Psoas muscle (tissue), 8 donors: ENCODE data around the gene NANOGP8. TPM values are rescaled to one million over a fixed set of nuclear protein-coding genes. Genes with fewer than 3 reads are reported as not detected.

ENCODE experiments used
- ATAC-seq, 4 donors: fragments of 200-7000 bp; cut with Tn5 transposase; one replicate each; pipeline ENCODE4 v1.9.1; 2020; ENCODE audit warnings: moderate library complexity in 3 of 4, mild to moderate bottlenecking in 2 of 4
- DNase-seq, 2 donors: peaks; one replicate each; pipeline ENCODE4 v3.0.0-alpha.2; 2020
- H3K27ac ChIP-seq: fragments of 200-600 bp; one replicate; pipeline ENCODE4 v1.8.0; 2022
- H3K27me3 ChIP-seq, 3 donors: fragments of 200-600 bp in 1 of 3; one replicate each; pipeline versions ENCODE4 v1.6.1 to v1.8.0; 2013 to 2022; ENCODE audit warnings: low read length in 2 of 3, mild to moderate bottlenecking in 2 of 3, moderate library complexity in 1 of 3; ENCODE audit not compliant: insufficient read depth in 3 of 3
- H3K36me3 ChIP-seq, 2 donors: fragments of 200-600 bp in 1 of 2; one replicate each; pipeline versions ENCODE4 v1.6.1 to v1.8.0; 2013 to 2022; ENCODE audit warnings: low read depth in 1 of 2, mild to moderate bottlenecking in 1 of 2, moderate library complexity in 1 of 2; ENCODE audit not compliant: insufficient read depth in 1 of 2
- H3K4me1 ChIP-seq: fragments of 200-600 bp; one replicate; pipeline ENCODE4 v1.8.0; 2022
- H3K4me3 ChIP-seq: fragments of 200-600 bp; one replicate; pipeline ENCODE4 v1.8.0; 2022; ENCODE audit warnings: mild to moderate bottlenecking
- H3K9me3 ChIP-seq: fragments of 200-600 bp; one replicate; pipeline ENCODE4 v1.8.0; 2022
- CTCF ChIP-seq: fragments of 200-600 bp; IDR thresholded peaks from one replicate; pipeline ENCODE4 v1.8.0; 2022; ENCODE audit warnings: antibody characterized with exemption
- WGBS, 3 donors: extraction: QIAGEN DNeasy Blood & Tissue Kit; methylation state at CpG; one replicate each; pipeline versions ENCODE4 v1.1.6 to v1.1.7; 2013; 5-methylcytosine and 5-hydroxymethylcytosine counted together
- intact Hi-C, 2 donors: fragments of 100-400 bp; cut with DNase I; formaldehyde crosslinking; loops; one replicate each; pipeline versions ENCODE4 v1.11.0 to v1.14.2; 2022
- polyA plus RNA-seq, 3 donors: library from polyadenylated mRNA; stranded (reverse); fragments of 200-250 nt; gene quantifications; one replicate each; pipeline ENCODE4 v1.2.3, GENCODE V29; 2013
- total RNA-seq, 4 donors: library from RNA; stranded (reverse); fragmentation: NEBNext Ultra II Directional in 2 of 4; extraction: Animal tissue kit (Norgen Biotek cat#: 25700) in 2 of 4; gene quantifications; one replicate each; pipeline versions ENCODE4 v1.2.1 to v1.2.4, GENCODE V29; 2021 to 2023
- donor health status: healthy with polysubstance abuse.
- donor health status: DM: no; HTN: no; CAD: no; lungs with moderate emphysema.
- donor health status: Bipolar disorder and iron deficiency.
- donor health status: healthy.
- donor health status: DM: yes; HTN: yes; CAD: no.
- donor health status: DM: no; HTN: no; CAD: no.
- donor health status: DM: no; HTN: no; CAD: no.
- donor health status: DM: yes; HTN: yes; CAD: no.

Gene NANOGP8
- total and polyA plus RNA-seq, 7 donors: 0.07 to 0.27 TPM; not detected in 5

DNA sequence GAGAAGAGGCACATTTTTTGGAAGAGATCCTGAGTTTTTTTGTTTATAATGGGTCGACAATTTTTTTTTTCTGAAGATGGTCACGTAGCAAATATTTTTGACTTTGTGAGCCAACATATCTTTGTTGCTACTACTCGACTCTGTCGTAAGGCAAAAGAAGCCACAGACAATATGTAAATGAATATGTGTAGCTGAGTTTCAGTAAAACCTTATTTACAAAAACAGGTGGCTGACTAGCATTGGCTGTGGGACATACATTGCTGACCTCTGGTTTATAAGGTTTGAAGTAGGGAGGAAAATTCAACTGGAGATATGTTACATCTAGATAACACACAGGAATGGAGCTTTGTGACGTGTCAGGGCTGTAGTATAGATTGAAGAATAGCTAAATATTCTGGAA is 22.5 kb upstream of the NANOGP8 start:
- Histone ChIP-seq H3K4me3 (no peak overlapping the region), H3K9me3 (no peaks in the 10 kb centered on the region), H3K4me1 (no peaks in the 10 kb centered on the region), H3K27ac (no peak overlapping the region), H3K36me3 (no peaks in the 10 kb centered on the region), H3K27me3 (no peaks in the 10 kb centered on the region)
- TF ChIP-seq CTCF: no peak
- DNase-seq (no peak), ATAC-seq (no peak)
- intact Hi-C loops: no loop called here
- WGBS, 3 donors: 82 to 92% (median 87%) methylated on average over 5 of the region's 5 CpGs

DNA sequence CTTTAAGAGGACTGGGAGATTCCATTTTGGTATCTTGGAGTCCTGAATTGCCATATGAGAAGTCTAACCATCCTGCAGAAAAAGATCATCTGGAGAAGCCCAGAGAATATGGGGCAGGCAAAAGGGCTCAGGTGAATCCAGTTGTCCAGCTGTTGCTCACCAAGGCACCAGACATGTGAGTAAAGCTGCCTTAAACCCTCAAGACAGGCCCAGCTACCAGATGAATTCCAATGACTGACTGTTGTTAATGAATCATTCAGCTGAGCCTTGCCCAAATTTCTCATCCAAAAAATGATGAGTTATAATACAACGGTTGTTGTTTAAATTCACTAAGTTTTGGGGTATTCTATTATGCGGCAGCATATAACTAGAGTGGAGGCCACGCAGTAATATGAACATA is 22.0 kb upstream of the NANOGP8 start:
- 93 to 97% (median 93%) methylated on average over 3 of the region's 3 CpGs for WGBS, 3 donors
- H3K27me3 ChIP-seq: no peaks in the 10 kb centered on the region
- no peaks in the 10 kb centered on the region for H3K9me3 ChIP-seq
- no peak for TF ChIP-seq CTCF
- no peaks in the 10 kb centered on the region for H3K4me1 ChIP-seq
- no peak overlapping the region for H3K27ac ChIP-seq
- no peak overlapping the region for H3K4me3 ChIP-seq
- DNase-seq (no peak), ATAC-seq (no peak)
- H3K36me3 ChIP-seq: no peaks in the 10 kb centered on the region
- intact Hi-C loops: no loop called here

- intact Hi-C loops: no loop called here
- WGBS, 3 donors: 63 to 69% (median 67%) methylated on average over 3 of the region's 3 CpGs
- DNase-seq: no peak
- no peak for TF ChIP-seq CTCF
- H3K27me3 ChIP-seq: no peaks in the 10 kb centered on the region
- H3K9me3 ChIP-seq: no peaks in the 10 kb centered on the region
- no peak overlapping the region for H3K27ac ChIP-seq
- H3K4me1 ChIP-seq: no peaks in the 10 kb centered on the region
- no peaks in the 10 kb centered on the region for H3K36me3 ChIP-seq
- ATAC-seq: no peak
- H3K4me3 ChIP-seq: no peak overlapping the region
Measured at GRCh38 chr15:35104526-35105147, 19.5 kb upstream of the NANOGP8 start.

DNA sequence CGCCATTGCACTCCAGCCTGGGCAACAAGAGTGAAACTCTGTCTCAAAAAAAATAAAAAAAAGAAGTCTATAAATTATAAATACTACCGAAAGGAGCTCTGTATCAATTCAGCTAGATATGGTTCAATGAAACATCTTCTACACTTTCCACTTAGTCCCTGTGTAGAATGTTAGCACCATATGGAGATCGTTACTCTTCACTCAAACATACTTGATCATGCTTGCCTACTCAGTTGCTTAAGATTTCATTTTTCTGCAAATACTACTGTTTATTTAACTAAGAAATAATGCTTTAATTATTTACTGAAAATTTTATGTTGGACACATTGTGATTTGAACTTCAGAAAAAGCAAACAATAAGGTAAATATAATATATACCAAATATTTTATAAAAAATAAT is 17.1 kb upstream of the NANOGP8 start:
- no peaks in the 10 kb centered on the region for H3K4me1 ChIP-seq
- 87 to 89% (median 88%) methylated on average over 3 of the region's 3 CpGs for WGBS, 3 donors
- H3K9me3 ChIP-seq: no peaks in the 10 kb centered on the region
- no peak for TF ChIP-seq CTCF
- intact Hi-C loops: no loop called here
- DNase-seq (no peak), ATAC-seq (no peak)
- no peak overlapping the region for H3K27ac ChIP-seq
- no peaks in the 10 kb centered on the region for H3K36me3 ChIP-seq
- H3K27me3 ChIP-seq: no peaks in the 10 kb centered on the region
- no peak overlapping the region for H3K4me3 ChIP-seq

GRCh38 chr15:35101335-35101734 is 16.2 kb upstream of the NANOGP8 start:
- intact Hi-C loops: no loop called here
- ATAC-seq: no peak
- no peaks in the 10 kb centered on the region for H3K27me3 ChIP-seq
- H3K36me3 ChIP-seq: no peaks in the 10 kb centered on the region
- no peak overlapping the region for H3K4me3 ChIP-seq
- no peaks in the 10 kb centered on the region for H3K9me3 ChIP-seq
- no peak for TF ChIP-seq CTCF
- no peak for DNase-seq
- H3K27ac ChIP-seq: no peak overlapping the region
- H3K4me1 ChIP-seq: no peaks in the 10 kb centered on the region
